HG03432 (cell line): ENCODE measurements around the gene SLC18B1.
"Not testable (repeated sequence)": the region's sequence is repeated elsewhere in the genome, so short reads cannot be mapped to it uniquely, and the experiment has no call there.

Experiments
- ATAC-seq: cut with Tn5 transposase; IDR thresholded peaks from one replicate; pipeline ENCODE4 v1.9.1; 2021; ENCODE audit warnings: mild to moderate bottlenecking, moderate library complexity; ENCODE audit not compliant: unreplicated experiment

Gene SLC18B1

GRCh38 chr6:132800656-132801055 is 2.2 kb upstream of the SLC18B1 start:
- ATAC-seq = no peak

GRCh38 chr6:132798869-132799538 is 567 bp upstream of the SLC18B1 start:
- ATAC-seq = peak; percentile 85

GRCh38 chr6:132795461-132795860 is 3.0 kb downstream of the SLC18B1 start:
- ATAC-seq = no peak

- ATAC-seq = no peak
These were observed 5.9 kb downstream of the SLC18B1 start for GRCh38 chr6:132792510-132792909.

GRCh38 chr6:132790450-132790849 is 8.0 kb downstream of the SLC18B1 start:
- ATAC-seq = no peak

- ATAC-seq = no peak
These were observed 9.1 kb downstream of the SLC18B1 start for GRCh38 chr6:132789396-132789776.

GRCh38 chr6:132788658-132789395 is 9.6 kb downstream of the SLC18B1 start:
- ATAC-seq = no peak

GRCh38 chr6:132785936-132786335 is 12.5 kb downstream of the SLC18B1 start:
- no peak for ATAC-seq

GRCh38 chr6:132780770-132781371 is 17.6 kb downstream of the SLC18B1 start:
- ATAC-seq = no peak

- ATAC-seq = not testable (repeated sequence)
These were observed 20.6 kb downstream of the SLC18B1 start for GRCh38 chr6:132777881-132778280.

GRCh38 chr6:132768051-132768517 is 30.4 kb downstream of the SLC18B1 start:
- peak; percentile 92 for ATAC-seq

GRCh38 chr6:132765560-132765959 is 32.9 kb downstream of the SLC18B1 start:
- ATAC-seq = no peak

- no peak for ATAC-seq
These were observed 34.1 kb downstream of the SLC18B1 start for GRCh38 chr6:132764370-132764769.

- peak; percentile 89 for ATAC-seq
These were observed 35.2 kb downstream of the SLC18B1 start for GRCh38 chr6:132763269-132763668.

- peak; percentile 32 for ATAC-seq
These were observed 38.2 kb downstream of the SLC18B1 start for GRCh38 chr6:132760256-132760655.

- no peak for ATAC-seq
These were observed 39.7 kb downstream of the SLC18B1 start for GRCh38 chr6:132758689-132759088.

- no peak for ATAC-seq
These were observed 46.2 kb downstream of the SLC18B1 start for GRCh38 chr6:132752255-132752654.

GRCh38 chr6:132751828-132752227 is 46.6 kb downstream of the SLC18B1 start:
- no peak for ATAC-seq

GRCh38 chr6:132751306-132751705 is 47.1 kb downstream of the SLC18B1 start:
- peak; percentile 66 for ATAC-seq

- ATAC-seq = peak; percentile 84
These were observed 47.8 kb downstream of the SLC18B1 start for GRCh38 chr6:132750455-132751248.

GRCh38 chr6:132749111-132749510 is 49.3 kb downstream of the SLC18B1 start:
- ATAC-seq = no peak
